ENCODE results near the gene EXOC1.

The EXOC1 gene

DNA sequence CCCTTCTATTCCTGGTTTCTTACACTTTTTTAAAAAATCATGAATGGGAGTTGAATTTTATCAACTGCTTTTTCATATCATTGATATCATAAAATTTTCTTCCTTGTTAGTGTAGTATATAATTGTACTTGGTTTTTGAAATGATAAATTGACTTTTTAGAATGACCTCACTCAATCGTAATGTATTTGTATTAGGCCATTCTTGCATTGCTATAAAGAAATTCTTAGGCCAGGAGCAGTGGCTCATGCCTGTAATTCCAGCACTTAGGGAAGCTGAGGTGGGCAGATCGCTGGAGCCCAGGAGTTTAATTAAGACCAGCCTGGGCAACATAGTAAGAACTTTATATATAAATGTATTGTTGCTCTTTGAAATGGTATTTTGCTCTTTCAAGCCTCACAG is 6.3 kb downstream of the EXOC1 start:
- no peak for DNase-seq

DNA sequence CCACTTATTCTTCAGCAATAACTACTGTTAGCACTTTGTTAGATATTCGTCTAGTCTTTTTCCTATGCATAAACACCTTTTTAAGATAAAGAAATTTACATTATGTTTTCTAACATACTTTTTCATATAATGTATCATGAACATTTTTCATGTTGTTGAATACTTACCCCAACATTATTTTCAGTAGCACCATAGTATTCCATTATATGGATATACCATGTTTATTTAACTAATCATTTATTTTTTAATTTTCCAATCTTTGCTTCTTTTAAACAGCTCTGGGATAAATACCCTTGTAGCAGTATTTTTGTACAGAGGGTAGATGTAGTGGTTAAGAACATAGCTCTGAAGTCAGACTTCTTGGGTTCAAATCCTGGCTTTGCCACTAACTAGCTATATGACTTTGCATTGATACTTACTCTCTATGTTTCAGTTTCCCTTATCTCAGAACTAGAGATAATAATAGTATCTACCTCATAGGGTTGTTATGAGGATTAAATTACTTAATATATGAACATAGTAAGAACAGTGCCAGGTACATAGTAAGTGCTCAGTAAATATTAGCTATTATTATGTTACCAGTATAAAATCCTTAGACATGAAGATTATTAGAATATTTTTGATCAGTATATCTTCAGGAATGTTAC is 11.3 kb downstream of the EXOC1 start:
- DNase-seq = no peak

DNA sequence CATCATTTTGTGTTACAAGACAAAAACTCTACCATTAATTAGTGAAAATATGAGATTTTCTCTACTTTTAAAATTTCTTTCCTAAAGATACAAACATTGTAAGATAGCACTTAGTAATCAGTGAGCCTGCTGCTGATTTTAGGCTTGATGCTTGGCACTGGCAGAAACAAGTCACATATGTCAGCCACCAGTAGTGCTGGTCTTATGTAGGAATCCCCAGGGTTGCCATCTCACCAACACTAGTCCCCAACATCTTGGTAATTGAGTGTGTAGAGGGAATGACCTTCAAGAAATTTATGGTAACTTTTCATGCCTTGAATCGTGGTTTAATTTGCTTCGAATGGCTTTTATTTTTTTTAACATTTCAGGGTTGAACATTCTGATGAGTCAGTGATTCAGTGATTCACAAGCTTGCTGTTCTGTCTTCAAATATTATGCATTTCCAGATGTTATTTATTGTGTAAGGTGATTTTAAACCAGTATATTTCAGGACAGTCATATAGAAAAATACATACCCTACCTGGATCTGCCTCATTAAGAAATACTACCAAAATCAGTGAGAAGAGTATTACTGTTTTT is 11.9 kb downstream of the EXOC1 start:
- no peak for DNase-seq

DNA sequence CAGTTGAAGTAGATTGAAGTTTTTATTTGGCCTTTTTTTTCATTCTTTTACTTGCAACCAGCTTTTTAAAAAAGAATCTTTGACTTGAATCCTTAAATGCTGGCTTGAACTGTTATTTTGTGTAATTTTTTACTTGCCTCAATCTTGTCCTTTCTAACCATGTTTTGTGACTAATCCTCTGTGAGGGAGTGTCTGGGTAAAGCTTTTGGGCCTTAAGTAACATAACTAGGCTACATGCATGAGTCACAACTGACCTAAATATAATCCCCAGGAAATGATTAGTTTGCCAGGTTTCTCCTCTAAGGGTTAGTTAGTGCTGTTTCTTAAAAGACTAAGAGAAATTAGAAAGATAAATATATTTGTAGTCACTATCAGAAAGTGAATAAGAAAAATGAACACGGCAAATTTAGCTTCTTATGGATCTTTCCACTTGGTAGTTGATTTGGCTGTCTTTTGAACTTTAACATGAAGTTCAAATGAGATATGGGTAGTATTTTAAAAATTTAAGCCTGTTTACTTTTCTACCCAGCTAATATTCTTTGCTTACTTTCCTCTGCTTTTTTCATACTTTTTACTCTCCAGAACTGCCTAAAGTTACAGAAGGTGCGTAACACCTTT is 13.0 kb downstream of the EXOC1 start:
- DNase-seq = no peak

DNA sequence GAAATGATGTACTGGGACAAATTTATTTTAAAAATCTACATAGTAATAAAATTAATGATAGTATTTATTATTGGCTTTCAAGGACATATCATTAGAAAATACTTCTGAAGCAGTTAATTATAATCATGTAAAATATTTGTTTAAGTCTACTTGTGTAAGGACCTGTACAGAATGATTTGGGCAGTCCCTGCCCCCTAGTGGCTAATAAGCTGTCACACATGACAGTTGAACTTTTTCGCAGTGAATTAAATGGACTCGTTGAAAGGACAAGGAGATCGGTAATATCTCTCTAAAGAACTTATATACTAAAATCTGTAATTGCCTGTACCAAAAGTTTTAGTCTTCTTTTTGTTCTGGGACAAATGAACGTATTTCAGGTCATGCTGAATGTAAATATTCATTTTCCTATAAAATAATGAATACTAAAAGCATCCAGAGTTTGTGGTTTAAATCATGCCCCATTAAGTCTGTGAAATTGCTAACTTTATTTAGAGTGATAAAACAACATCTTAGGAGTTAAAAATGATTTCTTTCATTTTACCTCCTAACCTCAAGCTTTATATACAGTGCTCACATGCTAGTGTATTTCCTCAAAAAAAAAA is 13.6 kb downstream of the EXOC1 start:
- peak; percentile 40 for DNase-seq

DNA sequence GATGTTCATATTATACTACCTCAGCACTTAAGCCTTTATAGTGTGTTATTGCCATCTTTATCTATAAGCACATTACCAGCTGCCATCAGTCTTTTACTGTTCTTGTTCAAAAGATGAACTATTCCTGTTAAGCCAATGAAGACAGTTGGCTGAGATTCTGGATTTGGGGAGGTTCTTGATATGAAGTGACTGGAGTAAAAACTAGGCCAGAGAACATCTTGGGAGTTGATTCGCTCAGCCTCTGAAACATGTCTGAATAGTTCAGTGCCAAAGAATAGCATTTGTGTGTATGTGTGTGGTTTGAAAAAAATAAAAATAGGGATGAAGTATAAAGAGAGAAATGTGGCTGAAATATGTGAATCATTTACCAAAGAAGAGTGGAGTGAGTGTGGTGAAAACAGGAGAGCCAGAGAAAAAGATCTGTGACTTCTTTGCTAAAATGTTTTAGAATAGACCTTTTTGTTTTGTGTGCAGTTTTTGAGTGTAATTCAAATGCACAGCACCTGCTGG is 15.2 kb downstream of the EXOC1 start:
- DNase-seq = no peak

DNA sequence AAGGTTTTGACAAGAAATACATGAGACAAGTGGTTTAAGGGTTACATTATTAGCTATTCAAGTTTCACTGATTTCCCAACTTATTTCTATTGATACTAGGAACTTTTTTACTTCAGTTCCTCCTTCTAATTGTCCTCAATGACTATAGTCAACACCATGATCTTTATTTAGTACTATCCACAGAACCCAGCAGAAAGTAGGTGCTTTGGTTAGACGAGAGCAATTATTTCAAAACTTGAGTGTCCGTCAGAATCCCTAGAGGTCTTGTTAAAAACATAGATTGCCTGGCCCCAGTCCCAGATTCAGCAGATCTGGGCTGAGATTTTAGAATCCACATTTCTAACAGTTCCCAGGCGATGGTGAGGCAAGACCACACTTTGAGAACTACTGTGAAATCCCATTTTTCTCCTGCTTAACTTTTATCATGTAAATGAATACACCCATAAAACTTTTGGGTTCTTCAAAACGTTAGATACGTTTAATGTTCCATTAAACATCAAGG is 17.9 kb downstream of the EXOC1 start:
- no peak for DNase-seq

DNA sequence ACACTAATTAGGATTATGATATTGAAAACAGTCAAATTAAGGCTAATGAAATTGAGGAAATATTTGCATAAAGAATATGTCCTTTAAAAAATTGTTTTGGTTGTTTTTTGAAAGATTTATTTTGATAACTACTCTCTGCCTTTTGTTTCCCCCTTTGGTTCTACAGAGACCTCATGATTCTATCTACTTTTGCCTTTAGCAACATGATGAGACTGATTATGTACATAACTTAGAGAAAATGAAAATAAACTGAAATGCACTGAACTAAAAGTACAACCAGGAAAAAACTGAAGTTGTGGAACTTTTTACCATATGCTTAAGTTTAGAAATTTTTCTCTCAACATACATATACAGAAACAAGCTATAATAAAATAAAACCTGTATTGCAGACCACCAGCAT is 21.4 kb downstream of the EXOC1 start:
- no peak for DNase-seq

DNA sequence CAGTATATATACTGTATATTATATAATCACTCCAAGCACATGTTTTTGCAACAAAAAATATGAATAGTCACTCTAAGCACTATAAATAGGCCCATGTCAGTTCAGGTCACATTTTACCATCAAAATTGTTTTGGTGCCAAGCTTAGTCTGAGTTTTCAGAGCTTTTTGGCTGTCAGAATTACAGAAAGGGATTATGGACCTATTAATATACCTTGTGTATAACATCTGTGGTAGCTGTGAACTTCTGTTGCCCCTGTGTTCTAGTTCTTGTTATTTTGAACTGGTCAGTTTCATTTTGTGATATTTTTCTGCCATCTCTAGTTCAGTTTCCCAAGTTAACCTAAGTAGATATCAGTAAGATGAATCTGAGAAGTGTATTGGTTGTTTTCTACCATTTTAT is 22.9 kb downstream of the EXOC1 start:
- DNase-seq = no peak

DNA sequence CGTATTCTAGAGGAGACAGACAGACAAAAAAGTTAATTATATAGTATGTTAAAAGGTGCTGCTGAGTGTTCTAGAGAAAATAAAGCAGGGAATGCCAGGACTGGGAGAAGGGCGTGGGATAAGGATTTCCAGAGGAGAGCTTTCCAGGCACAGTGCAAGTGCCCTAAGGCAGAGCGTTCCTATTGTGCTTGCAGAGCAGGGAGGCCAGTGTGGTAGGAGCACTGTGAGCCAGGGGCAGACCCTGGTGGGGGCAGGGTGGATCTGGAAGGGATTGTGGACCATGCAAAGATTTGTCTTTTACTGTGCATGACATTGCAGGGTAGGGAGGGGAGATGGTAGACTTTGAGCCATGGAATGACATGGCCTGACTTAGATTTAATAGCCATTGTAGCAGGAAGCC is 25.8 kb downstream of the EXOC1 start:
- no peak for DNase-seq

DNA sequence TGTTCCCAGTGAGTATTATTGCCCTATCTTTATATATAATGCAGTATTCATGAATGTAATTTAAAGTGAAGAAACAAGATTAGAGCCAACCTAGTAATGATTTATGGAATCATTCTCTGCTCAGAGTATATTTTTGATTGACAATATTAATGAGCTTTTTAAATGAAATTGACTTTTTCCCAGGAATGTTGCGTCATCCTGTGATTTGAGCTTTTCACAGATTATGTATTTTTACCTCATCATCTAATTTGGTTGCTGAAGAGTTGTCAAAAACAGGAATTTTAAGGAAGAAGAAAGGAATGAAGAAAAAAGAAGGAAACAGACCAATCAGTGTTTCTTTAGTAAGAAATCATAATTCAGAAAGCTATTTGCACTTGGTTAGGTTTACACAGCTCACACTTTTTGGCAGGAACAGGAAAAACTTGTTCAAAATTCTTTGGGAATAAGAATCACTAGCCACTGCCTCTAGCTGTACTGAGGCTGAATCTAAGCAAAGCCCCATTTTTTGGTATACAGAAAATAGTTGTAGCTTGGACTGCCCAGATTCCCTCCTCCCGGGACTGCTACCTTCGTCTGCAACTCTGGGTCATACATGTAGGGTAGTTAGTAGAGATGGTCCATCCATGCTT is 27.3 kb downstream of the EXOC1 start:
- no peak for DNase-seq

DNA sequence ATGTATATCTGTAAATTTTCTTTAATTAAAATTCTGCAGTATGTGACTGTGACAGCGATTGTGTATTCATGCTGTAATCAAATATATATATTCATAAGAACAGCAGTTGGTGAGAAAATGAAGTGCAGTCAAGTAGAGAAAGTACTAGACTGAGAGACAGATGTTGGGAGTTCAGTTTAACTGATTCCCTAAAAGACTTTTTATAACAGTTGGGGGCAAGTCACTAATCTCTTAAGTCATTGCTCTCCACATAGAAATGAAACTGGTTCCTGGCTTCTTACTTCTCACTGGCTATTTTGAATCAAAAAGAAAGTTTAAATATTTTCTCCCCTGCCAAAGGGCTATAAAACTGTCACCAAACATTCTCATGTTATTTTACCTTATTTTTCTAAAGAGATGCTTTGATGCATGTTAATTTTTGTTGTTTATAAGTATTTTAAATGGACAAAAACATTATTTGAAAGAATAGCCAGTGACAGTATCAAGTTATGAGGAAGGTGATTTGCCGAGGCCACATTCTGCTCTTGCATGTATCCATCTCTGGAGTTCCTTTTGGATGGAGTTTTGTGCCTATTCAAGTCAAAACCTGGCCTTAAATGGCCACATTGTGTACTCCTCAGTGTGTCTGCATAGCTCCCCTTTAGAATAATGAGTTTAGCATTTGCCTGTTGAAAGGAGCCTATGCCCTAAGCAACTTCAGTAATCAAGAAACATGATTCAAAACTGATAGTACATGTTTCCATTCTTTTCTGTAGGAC is 30.8 kb downstream of the EXOC1 start:
- DNase-seq = no peak

DNA sequence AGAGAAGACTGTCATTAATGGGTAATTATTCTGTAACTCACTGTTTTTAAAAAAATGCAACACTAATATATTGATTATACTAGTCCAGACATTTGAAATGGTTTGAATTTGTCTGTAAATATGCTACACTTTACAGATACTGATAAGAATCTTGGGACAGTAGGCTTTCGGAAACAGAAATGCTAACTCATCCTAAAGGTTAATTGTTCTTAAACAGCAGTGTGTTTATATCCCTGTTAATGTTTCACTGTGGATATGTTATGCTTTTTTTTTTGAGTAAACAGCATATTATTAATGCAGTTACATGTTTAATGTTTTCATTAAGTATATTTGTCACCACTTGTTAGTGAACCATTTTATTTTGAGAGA is 31.4 kb downstream of the EXOC1 start:
- no peak for DNase-seq

DNA sequence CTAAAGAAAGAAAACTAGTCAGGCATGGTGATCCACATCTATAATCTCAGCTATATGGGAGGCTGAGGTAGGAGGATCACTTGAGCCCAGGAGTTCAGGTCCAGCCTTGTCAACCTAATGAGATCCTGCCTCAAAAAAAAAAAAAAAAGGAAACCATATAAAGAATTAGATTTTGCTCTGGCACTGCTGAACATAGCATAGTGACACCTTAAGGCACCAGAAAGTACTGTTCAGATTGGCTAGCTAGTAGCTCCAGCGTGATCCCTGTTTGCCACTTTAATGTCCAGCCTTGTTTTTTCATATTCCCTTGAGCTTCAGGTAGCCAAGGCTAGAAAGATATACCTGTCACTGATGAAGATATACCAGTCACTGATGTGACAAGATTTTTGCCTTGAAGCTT is 34.1 kb downstream of the EXOC1 start:
- no peak for DNase-seq

DNA sequence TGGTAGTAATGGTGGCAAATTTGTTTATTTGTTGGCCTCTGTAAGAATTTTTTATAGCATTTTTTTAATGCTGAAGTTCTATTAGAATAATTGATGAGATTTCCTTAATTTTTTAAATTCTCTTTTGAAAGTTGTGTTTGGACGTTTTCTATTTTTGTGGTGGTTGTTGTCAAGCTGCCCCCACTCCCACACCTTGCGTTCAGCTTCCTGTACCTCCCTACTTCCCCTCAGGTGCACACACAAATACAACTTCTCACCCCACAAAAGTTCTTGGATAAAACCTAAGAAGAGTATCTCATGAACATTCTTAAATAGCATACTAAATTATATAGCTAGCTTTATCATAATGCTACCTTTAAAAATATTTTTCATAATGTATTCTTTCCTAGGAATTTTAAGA is 38.7 kb downstream of the EXOC1 start:
- no peak for DNase-seq

DNA sequence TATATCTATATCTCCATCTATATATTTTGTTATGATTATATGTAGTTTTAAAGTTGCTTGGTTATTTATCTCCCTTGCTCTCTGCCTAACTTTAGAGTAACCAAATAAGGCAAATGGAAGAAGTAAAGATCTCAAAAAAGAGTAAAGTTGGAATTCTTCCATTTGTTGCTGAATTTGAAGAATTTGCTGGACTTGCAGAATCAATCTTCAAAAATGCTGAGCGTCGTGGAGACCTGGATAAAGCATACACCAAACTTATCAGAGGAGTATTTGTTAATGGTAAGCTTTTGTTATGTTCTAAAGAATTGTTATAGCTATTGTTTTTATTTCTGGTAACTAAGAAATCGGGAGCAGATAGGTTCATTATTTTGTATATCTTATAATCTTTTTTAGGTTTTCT is 43.2 kb downstream of the EXOC1 start:
- no peak for DNase-seq

DNA sequence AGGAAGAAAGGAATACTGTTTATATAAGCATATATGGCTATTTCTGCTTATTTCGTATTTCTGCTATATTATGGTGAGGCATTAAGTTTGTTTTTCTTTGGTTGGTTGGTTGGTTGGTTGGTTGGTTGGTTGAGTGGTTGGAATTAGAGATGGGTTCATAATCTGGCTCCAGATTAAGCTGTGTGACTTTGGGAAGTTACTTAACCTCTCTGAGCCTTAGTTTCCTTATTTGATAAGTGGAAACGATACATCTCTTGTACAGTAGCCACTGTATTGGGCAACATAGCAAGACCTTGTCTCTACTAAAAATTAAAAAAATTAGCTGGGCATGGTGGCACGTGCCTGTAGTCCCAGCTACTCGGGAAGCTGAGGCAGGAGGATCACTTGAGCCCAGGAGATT is 49.2 kb downstream of the EXOC1 start:
- DNase-seq = no peak

DNA sequence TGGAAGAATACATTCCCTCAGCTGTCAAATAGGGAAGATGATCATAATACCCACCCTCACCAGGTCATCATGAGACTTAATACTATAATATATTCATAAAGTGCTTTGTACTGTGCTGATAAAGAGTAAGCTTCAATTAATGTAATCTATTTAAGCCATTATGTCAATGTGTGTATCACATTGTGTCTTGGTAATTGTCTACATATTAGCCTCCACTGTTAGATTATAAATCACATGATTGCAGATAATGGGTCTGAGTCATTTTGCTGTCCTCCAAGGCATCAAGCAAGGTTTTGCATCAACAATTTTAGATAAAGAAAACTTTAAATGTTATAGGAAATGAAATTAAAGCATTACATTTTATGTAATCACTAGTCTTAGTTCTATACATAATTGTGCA is 50.1 kb downstream of the EXOC1 start:
- DNase-seq = no peak

DNA sequence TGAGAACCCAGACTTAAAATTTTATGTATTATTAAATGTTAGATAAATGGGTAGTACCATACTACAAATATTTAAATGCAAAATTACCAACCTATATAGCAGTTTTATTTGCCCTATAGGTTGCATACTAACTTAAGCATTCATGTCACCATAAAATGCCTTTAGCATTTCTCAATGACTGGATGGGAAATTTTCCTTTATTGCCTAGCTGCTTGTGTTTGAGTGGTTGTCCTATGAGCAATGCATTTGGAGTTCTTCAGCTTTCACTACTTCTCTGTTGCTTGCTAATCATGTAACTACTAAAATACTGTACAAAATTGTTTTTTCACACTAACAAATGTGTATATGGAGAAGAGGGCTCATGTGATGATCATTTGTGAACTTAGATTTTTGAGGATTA is 51.1 kb downstream of the EXOC1 start:
- DNase-seq = no peak

DNA sequence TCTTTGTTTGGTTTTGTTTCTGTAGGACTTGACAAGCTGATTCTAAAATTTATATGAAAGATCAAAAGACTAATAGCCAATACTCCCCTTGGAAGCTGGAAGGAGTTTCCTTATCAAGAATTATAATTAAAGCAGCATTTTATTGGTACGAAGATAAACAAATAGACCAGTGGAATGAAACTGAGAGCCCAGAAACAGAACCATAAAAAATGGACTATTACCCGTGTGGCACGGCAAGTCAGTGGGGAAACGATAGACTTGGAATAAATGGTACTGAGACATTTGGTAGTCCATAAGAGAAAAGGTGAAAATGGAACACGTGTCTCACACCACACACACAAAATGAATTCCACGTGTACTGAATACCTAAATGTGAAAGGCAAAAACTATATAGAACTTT is 52.9 kb downstream of the EXOC1 start:
- no peak for DNase-seq

DNA sequence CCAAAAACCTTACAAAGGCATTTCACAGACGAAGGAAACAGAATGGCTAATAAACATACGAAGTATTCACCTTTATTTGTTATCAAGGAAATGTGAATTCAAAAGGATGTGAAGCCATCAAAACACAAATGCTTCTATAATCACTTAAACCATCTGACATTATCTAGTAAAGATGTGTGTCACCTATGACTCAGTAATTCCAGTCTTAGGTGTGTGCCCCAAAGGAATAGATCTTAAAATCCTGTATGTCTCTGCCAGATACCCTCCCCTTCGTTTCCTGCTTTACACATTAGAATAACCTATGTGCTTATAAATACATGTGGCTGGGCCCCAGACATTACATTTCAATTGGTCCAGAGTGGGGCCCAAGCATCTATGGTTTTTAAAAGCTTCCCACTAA is 53.5 kb downstream of the EXOC1 start:
- DNase-seq = no peak

DNA sequence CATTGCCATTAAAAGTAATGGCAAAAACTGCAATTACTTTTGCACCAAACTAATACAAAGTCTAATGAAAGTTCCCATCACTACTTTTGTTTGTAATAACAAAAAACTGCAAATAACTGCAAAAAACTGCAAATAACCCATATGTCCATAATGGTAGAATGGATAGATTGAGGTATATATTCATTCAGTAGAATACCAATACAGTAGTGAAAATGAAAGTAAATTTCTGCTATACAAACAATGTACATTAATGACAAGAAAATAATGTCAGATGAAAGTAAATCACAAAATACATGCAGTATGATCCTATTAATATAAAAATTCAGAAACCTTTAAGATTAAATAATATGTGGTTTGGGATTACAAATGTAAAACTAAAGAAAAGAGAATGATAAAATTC is 54.0 kb downstream of the EXOC1 start:
- no peak for DNase-seq

DNA sequence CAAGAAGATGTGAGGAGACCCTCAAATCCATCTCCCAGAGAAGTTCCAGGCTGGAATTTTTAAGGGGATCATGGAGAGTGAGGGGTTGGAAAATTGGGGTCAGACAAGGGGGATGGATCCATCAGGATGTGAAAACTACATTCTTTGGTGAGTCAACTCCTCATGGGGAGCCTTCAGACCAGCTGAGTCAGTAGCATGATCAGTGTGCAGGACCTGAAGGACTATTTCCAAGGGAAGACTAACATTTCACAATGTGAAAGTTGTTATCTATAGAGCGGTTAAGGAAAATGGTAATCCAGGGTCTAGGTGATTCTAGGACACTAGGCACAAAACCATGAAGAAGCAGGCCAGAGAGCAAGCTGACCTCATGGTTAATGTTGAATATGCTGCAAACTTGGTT is 56.7 kb downstream of the EXOC1 start:
- no peak for DNase-seq

Measured in DMS 273 treated with DMSO at 0.1 percent for 48 hours (cell line).